Measurements from ENCODE around the gene RPL23.

The RPL23 gene

DNA sequence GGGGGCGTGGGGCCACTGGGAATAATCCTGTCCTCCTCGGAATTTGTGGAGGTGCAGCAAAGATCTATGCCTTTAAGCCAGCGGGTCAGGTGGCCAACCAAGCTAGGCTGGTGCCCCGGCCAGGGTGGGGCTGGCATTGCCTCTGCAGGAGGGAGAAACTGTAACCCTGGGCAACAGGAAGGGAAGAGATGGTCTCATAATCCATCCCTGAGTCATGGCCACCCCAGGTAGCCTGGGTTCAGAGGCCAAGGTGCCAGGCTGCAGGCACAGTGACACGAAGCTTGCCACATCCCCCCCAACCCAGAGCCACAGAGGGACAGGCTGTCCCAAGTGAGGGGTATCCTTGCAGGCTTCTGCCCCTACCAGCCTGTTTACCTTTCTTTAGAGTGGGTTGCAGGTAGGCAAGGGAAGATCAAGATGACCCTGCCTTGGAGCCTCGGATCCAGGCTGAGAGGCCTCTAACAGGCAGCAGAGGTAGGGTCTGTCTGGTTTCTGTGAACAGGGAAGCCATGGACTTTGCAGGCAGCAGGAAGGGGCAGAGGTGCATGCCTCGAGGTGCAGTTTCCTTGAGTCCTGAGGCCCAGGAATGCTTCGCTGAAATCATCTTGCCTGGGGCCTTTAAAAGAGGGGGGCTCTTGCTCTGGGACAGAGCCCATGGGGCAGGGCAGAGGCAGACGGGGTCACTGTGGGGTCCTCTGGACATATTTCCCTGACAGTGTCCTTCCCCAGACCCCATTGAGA is 20.3 kb upstream of the RPL23 start:
- TF ChIP-seq, protein P1, sequence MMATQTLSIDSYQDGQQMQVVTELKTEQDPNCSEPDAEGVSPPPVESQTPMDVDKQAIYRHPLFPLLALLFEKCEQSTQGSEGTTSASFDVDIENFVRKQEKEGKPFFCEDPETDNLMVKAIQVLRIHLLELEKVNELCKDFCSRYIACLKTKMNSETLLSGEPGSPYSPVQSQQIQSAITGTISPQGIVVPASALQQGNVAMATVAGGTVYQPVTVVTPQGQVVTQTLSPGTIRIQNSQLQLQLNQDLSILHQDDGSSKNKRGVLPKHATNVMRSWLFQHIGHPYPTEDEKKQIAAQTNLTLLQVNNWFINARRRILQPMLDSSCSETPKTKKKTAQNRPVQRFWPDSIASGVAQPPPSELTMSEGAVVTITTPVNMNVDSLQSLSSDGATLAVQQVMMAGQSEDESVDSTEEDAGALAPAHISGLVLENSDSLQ (IDR thresholded peaks at IDR 0.05), result no peak
- TF ChIP-seq ZNF384 (IDR thresholded peaks at IDR 0.05) (no peak), FOXM1 (IDR thresholded peaks at IDR 0.05; ENCODE audit: borderline replicate concordance) (no peak), NFRKB (IDR thresholded peaks at IDR 0.05) (no peak)
- ChIA-PET CTCF (interaction anchor here (0.7 kb wide), 1 partner anchor 301 kb away, joined by 3 read pairs; no protein-coding TSS in a partner anchor), POLR2A (interaction anchor here (5.1 to 8.4 kb wide), 2 partner anchors 7 to 20 kb away, joined by 42 to 125 read pairs; partner anchors contain the start of gene RPL23)
- no peak for DNase-seq (ENCODE audit: extremely low spot score)

DNA sequence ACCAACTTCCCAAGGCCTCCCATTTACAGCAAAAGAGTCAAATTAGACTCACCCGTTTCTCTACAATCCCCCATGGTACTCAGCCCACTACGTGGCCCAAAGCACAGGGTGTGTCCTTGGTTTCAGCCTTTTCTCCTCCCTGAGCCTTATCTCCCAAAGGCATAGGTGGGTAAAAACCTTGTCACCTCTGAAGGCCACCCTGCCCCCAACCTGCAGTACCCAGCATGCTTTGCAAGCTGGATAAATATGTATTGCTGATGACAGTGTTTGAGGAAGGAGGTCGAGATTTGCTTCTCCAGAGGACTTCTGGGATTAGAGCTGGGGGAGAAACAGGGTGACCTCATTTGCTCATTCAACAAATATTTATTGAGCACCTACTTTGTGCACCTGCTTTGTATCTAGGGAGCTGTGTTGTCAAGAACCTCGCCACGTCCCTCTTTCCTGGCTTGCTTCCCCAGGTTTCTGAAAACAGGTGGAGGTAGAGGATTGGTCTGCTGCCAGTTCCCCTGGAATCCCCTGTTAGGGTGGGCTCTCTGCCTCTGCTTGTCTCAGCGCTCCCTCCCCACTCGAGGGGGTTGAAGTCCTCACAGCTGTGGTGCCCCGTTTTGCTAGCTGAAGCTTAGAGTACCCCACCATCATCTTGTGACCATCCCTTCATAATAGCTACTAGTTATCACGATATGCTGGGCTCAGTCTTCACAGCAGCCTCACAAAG is 19.3 kb upstream of the RPL23 start:
- CTCF ChIA-PET, result no interaction called here
- DNase-seq (ENCODE audit: extremely low spot score), result no peak

DNA sequence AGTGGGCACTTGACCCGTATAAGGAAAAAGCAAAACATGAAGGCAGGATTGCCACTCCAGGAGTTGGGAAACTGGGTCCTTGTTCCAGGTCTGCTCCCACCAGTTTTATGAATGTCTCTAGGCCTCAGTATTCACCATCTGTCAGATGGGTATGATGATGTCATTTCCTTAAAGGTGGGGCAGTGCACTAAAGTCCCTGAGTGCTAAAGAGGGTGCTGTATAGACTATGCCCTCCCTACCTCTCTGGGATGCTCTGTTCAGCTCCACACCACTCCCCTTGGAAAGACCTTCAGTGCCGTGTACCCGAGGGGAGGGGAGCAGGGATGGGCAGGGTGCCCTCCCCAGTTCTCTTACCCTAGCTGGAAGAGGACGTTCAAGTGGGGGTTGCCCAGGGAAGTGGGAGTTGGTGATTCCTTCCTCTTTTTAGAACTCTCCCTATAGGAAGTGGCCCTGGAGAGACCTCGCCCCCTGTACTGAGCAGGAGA is 18.5 kb upstream of the RPL23 start:
- ChIA-PET CTCF (no interaction called here), POLR2A (interaction anchor here (1.1 to 8.4 kb wide), 8 partner anchors 9 to 328 kb away, joined by 3 to 125 read pairs (median 6); partner anchors contain the start of genes RPL19 and RPL23)
- DNase-seq (ENCODE audit: extremely low spot score), result no peak
- no peak for TF ChIP-seq NFRKB (IDR thresholded peaks at IDR 0.05)
- no peak for TF ChIP-seq ELF4 (IDR thresholded peaks at IDR 0.05)
- no peak for TF ChIP-seq CTBP1 (IDR thresholded peaks at IDR 0.05; ENCODE audit: borderline replicate concordance)
- no peak for TF ChIP-seq SUZ12 (IDR thresholded peaks at IDR 0.05)
- TF ChIP-seq ARNT (IDR thresholded peaks at IDR 0.05), result no peak
- TF ChIP-seq FOXM1 (IDR thresholded peaks at IDR 0.05; ENCODE audit: borderline replicate concordance), result no peak
- TF ChIP-seq HDGF (IDR thresholded peaks at IDR 0.05; ENCODE audit: borderline replicate concordance), result no peak
- TF ChIP-seq FOXA1 (IDR thresholded peaks at IDR 0.05), result no peak
- TF ChIP-seq TARDBP (IDR thresholded peaks at IDR 0.05), result no peak
- TF ChIP-seq L3MBTL2 (conservative IDR thresholded peaks at IDR 0.05), result no peak
- no peak for TF ChIP-seq ZNF384 (IDR thresholded peaks at IDR 0.05)

More for the DNA sequence above, 19.3 kb upstream of the RPL23 start:
- POLR2A ChIA-PET, result interaction anchor here (1.2 to 8.4 kb wide), 3 partner anchors 8 to 123 kb away, joined by 4 to 125 read pairs (median 42); partner anchors contain the start of gene RPL23
- TF ChIP-seq ZNF384 (IDR thresholded peaks at IDR 0.05), result no peak
- no peak for TF ChIP-seq NFRKB (IDR thresholded peaks at IDR 0.05)
- TF ChIP-seq FOXA1 (IDR thresholded peaks at IDR 0.05), result no peak
- TF ChIP-seq FOXM1 (IDR thresholded peaks at IDR 0.05; ENCODE audit: borderline replicate concordance), result no peak

DNA sequence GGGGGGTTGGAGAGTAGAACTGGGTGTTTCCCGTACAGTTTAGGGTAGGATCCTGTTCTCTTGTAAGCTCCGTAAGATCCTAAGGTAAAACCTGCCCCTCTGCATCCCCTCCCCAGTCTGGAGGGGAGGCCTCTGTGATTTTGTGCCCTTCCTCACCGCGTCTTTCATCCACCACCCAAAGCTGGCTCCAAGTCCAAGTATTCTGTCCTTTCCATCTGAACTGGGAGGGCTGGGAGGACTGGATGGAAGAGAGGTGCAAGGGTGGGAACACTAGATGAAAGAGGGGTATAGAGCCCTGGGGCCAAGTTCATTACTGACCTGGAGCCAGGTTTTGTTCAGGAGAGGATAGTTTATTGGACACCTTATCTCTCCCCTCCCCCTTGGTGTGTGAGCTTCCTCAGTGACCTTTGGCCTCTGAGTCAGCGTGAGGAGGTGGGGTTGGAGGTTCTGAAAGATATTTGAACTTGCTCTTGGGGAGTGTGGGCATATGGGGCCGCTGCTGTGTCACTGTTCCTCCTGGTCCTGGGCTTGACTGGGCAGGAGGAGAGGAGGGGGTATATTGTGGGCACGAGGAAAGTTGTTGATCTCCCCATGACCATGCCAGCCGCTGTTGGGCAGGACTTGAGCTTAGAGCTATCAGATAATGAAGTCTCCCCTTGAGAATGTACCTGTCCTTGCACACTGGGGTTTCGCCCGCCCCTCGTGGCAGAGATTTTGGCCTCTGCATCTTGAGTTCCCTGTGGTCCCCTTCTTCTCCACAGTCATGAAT is 17.9 kb upstream of the RPL23 start:
- no peak for DNase-seq (ENCODE audit: extremely low spot score)
- TF ChIP-seq TARDBP (IDR thresholded peaks at IDR 0.05) (no peak), BHLHE40 (IDR thresholded peaks at IDR 0.05; ENCODE audit: borderline replicate concordance) (no peak), L3MBTL2 (conservative IDR thresholded peaks at IDR 0.05) (no peak), SUZ12 (IDR thresholded peaks at IDR 0.05) (no peak), FOXA1 (IDR thresholded peaks at IDR 0.05) (no peak), ZNF384 (IDR thresholded peaks at IDR 0.05) (no peak), FOXM1 (IDR thresholded peaks at IDR 0.05; ENCODE audit: borderline replicate concordance) (no peak), CTBP1 (IDR thresholded peaks at IDR 0.05; ENCODE audit: borderline replicate concordance) (no peak)
- POLR2A ChIA-PET, result interaction anchor here (0.8 to 8.4 kb wide), 15 partner anchors 10 to 328 kb away, joined by 3 to 125 read pairs (median 5); partner anchors contain the start of genes CWC25, PSMB3, RPL19 and RPL23
- CTCF ChIA-PET, result interaction anchor here (1.5 kb wide), 1 partner anchor 112 kb away, joined by 5 read pairs; no protein-coding TSS in a partner anchor

DNA sequence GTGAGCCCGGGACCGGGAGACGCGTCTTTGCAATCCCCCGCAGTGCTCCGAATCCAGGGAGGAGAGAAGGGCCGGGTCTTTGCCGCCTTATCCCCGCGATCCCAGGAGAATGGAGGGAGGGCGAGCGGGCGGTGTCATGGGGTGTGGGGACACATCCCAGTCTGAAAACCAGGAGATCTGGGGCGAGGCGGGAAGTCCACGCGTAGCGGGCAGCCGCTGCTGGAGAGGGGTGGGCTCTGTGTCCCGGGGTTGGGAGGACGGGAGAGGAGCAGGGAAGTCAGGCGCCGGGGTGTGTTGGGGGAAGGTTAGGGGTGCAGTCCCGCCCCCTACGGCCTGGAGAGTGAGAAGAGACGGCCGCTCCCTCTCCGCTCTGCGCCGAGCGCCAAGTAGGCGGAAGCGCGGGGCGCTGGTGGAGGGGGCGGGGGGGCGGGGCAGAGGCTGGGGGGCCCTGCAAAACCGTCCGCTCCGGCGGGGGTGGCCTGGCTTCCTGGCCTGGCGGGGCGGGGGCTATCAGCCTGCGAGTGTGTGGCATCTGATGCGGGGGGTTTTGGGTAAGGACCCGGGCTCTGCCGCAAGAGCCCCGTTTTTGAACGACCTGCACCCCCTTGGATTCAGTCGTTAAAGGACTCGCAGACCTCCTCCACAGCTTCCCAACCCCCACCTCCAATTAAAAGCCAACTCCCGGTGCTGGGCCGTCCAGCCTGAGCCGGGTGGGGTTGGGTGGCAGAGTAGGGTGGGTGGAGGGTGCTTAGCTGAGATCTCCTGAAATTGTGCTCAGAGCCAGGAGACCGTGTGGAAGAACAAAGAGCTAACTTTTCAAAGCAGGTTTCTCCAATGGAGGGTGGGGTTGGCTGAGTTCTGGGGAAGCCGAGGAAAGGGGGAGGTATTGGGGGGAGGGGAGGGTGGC is 17.0 kb upstream of the RPL23 start:
- TF ChIP-seq NFRKB (IDR thresholded peaks at IDR 0.05) (no peak), FOXA1 (IDR thresholded peaks at IDR 0.05) (no peak), FOXK2 (IDR thresholded peaks at IDR 0.05) (no peak), LEF1 (IDR thresholded peaks at IDR 0.05; ENCODE audit: borderline replicate concordance) (no peak)
- TF ChIP-seq, protein P1 (IDR thresholded peaks at IDR 0.05), result no peak
- ChIA-PET POLR2A (interaction anchor here (0.8 to 8.4 kb wide), 27 partner anchors 9 to 329 kb away, joined by 3 to 125 read pairs (median 5); partner anchors contain the start of genes CWC25, MLLT6, PSMB3 and RPL19), CTCF (interaction anchor here (0.6 to 1.5 kb wide), 3 partner anchors 10 to 283 kb away, joined by 3 to 5 read pairs (median 3); no protein-coding TSS in a partner anchor)
- no peak for DNase-seq (ENCODE audit: extremely low spot score)

Data from HEK293T (cell line).